Stomach smooth muscle (tissue), 2 donors: ENCODE results near the gene VSIG10.

ENCODE experiments used
- H3K27ac ChIP-seq: one replicate; pipeline ENCODE4 v1.7.0; 2013; ENCODE audit warnings: mild to moderate bottlenecking, low read length, inconsistent platforms
- H3K27me3 ChIP-seq, 2 donors: one replicate each; pipeline ENCODE4 v1.7.0; 2013; ENCODE audit warnings: low read length in 2 of 2; ENCODE audit not compliant: insufficient read depth in 2 of 2, control insufficient read depth in 1 of 2
- H3K36me3 ChIP-seq, 2 donors: one replicate each; pipeline ENCODE4 v1.7.0; 2013; ENCODE audit warnings: low read length in 2 of 2; ENCODE audit not compliant: control insufficient read depth in 2 of 2, insufficient read depth in 2 of 2
- H3K4me1 ChIP-seq: one replicate; pipeline ENCODE4 v1.7.0; 2013; ENCODE audit warnings: low read length; ENCODE audit not compliant: control insufficient read depth, insufficient read depth
- H3K4me3 ChIP-seq, 2 donors: one replicate each; pipeline ENCODE4 v1.7.0; 2013; ENCODE audit warnings: low read length in 2 of 2
- H3K9ac ChIP-seq, 2 donors: one replicate each; pipeline ENCODE4 v1.7.0; 2013; ENCODE audit warnings: low read length in 2 of 2, mild to moderate bottlenecking in 1 of 2
- H3K9me3 ChIP-seq, 2 donors: one replicate each; pipeline ENCODE4 v1.7.0; 2013; ENCODE audit warnings: low read length in 2 of 2; ENCODE audit not compliant: control insufficient read depth in 2 of 2
- donor health status: healthy.
- donor health status: Pancreatic carcinoma.

The VSIG10 gene, protein sequence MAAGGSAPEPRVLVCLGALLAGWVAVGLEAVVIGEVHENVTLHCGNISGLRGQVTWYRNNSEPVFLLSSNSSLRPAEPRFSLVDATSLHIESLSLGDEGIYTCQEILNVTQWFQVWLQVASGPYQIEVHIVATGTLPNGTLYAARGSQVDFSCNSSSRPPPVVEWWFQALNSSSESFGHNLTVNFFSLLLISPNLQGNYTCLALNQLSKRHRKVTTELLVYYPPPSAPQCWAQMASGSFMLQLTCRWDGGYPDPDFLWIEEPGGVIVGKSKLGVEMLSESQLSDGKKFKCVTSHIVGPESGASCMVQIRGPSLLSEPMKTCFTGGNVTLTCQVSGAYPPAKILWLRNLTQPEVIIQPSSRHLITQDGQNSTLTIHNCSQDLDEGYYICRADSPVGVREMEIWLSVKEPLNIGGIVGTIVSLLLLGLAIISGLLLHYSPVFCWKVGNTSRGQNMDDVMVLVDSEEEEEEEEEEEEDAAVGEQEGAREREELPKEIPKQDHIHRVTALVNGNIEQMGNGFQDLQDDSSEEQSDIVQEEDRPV

DNA sequence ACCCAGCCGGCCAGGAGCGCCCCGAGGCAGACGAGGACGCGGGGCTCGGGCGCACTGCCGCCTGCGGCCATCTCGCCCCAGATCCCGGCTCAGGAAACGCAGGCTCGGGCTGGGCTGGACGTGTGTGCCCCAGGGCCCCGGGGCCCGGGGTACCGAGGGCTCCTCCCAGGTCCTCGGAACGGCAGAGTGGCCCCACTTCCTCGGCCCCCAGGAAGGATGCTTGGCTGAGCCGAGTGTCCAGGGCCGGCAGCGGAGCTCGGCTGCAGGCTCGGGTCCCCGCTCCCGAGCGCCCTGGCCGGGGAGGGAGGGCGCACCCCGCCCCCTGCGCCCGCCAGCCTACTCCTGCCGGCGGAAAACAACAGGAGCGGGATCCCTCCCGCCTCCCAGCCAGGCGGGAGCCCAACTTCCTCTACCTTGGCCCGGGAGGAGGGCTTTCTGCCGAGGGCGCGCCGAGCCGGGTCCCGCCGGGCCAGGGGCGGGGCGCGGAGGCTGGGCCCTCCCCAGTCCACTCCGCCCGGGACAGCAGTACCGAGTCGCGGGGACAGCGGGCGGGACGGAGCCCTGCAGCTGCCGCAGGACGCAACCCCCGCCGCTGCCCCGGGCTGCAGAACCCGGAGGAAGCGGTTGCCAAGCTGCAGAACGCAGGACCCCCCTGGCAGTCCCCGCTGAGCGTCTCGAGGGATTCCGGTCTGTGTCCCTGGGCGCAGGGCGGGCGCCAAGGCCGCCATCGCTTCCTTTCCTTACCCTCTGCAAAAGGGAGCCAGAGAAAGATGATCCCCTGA is at the start of gene VSIG10:
TSS of gene VSIG10 (minus strand) at position 411 of the 782 bp plus-strand sequence. CDS start at position 71, 340 bp downstream.
- Histone ChIP-seq H3K9ac (peak within 1 kb of the TSS; percentile 46 to 62), H3K36me3 (no peaks in the 10 kb centered on the region), H3K27me3 (no peaks in the 10 kb centered on the region), H3K9me3 (no peaks in the 10 kb centered on the region), H3K4me3 (peak within 1 kb of the TSS; percentile 75 to 84), H3K4me1 (peaks cover 9% of the 10 kb centered on the region), H3K27ac (peak within 1 kb of the TSS; percentile 18)

DNA sequence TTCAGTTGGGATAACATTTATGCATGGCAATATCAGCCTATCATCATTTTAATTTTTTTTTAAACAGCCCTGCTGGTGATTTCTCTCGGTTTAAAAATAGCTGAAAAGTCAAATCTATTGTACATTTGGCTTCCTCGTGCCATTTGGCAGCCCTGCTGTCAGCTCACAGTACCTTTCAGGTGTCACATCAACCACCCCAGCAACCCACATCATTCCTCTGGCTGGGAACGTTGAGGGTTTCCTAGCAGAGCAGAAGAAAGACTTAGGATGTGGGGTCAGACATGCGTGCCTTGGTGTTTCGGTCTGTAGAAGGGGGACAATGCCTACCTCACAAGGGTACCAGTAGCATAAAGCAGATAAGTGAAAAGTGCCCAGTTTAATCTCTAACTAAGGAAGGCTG is 47.9 kb upstream of the VSIG10 start:
- H3K27ac ChIP-seq, result no peak overlapping the region
- H3K4me1 ChIP-seq, result no peaks in the 10 kb centered on the region
- H3K9me3 ChIP-seq, result no peaks in the 10 kb centered on the region
- no peaks in the 10 kb centered on the region for H3K27me3 ChIP-seq
- peaks cover 14 to 23% of the 10 kb centered on the region in 2 donors for H3K36me3 ChIP-seq
- no peak overlapping the region for H3K4me3 ChIP-seq
- H3K9ac ChIP-seq, result no peak overlapping the region

DNA sequence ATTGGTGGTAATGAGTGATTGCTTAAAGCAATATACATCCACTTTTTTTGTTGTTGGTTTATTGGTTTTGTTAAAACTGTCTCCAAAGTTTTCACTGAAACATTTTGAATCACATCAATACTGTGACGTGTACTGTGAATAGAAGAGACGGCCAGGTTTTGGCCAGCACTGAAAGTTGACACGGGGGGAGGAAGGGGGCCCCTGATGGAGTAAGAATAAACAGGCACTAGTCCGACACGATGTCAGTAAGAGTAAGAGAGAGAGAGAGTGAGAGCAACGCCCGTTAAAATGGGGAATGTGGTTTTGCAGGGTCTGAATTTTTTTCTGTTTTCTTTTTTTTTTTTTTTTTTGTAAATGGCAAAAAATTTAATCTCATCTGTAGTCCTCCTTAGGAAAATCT is 46.8 kb upstream of the VSIG10 start:
- no peaks in the 10 kb centered on the region for H3K27me3 ChIP-seq
- H3K36me3 ChIP-seq, result peaks cover 21 to 27% of the 10 kb centered on the region in 2 donors
- H3K4me3 ChIP-seq, result no peak overlapping the region
- no peaks in the 10 kb centered on the region for H3K9me3 ChIP-seq
- no peak overlapping the region for H3K27ac ChIP-seq
- no peaks in the 10 kb centered on the region for H3K4me1 ChIP-seq
- no peak overlapping the region for H3K9ac ChIP-seq

DNA sequence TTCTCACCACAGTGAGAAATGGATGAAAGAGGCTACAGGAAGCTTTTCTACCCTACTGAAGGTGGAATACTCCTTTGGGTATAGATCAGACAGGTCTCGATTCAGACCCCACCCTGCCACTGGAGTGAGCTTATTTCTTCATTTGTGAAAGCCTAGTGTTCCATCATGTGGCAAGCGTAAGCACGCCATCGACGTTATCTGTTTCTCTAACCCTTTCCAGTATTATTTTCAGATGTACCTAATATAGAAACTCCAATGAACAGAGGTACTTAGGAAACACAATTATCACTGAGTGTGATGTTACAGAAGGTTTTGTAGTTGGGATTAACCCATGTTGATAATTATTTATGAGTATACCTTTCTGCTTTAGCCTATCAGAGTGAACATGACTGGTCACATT is 44.5 kb upstream of the VSIG10 start:
- no peak overlapping the region for H3K9ac ChIP-seq
- H3K4me3 ChIP-seq, result no peak overlapping the region
- H3K9me3 ChIP-seq, result no peaks in the 10 kb centered on the region
- H3K27ac ChIP-seq, result no peak overlapping the region
- no peaks in the 10 kb centered on the region for H3K4me1 ChIP-seq
- H3K36me3 ChIP-seq, result peaks cover 32 to 44% of the 10 kb centered on the region in 2 donors
- no peaks in the 10 kb centered on the region for H3K27me3 ChIP-seq

DNA sequence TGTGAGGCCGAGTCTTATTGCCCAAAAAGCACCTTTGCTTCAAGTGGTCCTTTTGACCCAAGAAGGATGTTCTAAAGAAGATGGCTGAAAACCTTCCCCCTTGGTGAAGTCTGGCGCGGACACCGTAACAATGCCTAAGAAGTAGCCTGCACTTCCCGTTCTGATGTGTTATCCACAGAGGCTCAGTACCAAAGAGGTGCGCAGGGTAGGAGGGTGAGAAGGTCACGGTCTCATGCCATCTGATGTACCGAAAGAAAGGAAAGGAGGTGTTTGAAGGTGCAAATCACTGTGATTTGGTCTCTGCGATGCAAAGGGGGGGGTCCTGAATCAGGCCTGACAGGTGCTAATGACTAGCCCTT is 42.0 kb upstream of the VSIG10 start:
- H3K9me3 ChIP-seq, result no peaks in the 10 kb centered on the region
- H3K27ac ChIP-seq, result no peak overlapping the region
- H3K4me3 ChIP-seq, result no peak overlapping the region
- H3K27me3 ChIP-seq, result no peaks in the 10 kb centered on the region
- H3K4me1 ChIP-seq, result no peaks in the 10 kb centered on the region
- peaks cover 32 to 43% of the 10 kb centered on the region in 2 donors for H3K36me3 ChIP-seq
- H3K9ac ChIP-seq, result no peak overlapping the region

DNA sequence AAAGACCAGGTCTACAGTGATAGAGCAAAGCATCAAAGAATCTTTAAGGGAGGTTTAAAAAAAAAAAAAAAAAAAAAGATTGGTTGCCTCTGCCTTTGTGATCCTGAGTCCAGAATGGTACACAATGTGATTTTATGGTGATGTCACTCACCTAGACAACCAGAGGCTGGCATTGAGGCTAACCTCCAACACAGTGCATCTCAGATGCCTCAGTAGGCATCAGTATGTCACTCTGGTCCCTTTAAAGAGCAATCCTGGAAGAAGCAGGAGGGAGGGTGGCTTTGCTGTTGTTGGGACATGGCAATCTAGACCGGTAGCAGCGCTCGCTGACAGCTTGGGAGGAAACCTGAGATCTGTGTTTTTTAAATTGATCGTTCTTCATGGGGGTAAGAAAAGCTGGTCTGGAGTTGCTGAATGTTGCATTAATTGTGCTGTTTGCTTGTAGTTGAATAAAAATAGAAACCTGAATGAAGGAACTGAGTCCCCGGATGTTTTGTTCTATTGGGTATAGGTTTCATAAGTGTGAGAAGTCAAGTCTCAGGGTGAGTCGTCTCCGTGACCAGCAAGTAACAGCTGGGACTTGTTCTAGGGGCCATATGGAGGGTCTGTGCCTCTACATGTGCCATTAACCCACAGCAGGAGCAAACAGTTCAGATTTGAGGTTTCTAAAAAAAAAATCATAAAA is 41.4 kb upstream of the VSIG10 start:
- Histone ChIP-seq H3K36me3 (peaks cover 37 to 46% of the 10 kb centered on the region in 2 donors), H3K9me3 (no peaks in the 10 kb centered on the region), H3K27ac (no peak overlapping the region), H3K27me3 (no peaks in the 10 kb centered on the region), H3K4me3 (no peak overlapping the region), H3K9ac (no peak overlapping the region), H3K4me1 (no peaks in the 10 kb centered on the region)

DNA sequence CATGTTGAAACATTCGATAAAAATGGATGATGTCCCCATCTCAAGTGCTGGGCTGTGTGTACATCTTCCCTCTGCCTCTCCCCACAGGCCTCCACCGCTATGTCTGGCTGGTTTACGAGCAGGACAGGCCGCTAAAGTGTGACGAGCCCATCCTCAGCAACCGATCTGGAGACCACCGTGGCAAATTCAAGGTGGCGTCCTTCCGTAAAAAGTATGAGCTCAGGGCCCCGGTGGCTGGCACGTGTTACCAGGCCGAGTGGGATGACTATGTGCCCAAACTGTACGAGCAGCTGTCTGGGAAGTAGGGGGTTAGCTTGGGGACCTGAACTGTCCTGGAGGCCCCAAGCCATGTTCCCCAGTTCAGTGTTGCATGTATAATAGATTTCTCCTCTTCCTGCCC is 40.7 kb upstream of the VSIG10 start:
- no peak overlapping the region for H3K9ac ChIP-seq
- peaks cover 44 to 51% of the 10 kb centered on the region in 2 donors for H3K36me3 ChIP-seq
- H3K4me3 ChIP-seq, result no peak overlapping the region
- H3K27ac ChIP-seq, result no peak overlapping the region
- H3K9me3 ChIP-seq, result no peaks in the 10 kb centered on the region
- H3K27me3 ChIP-seq, result no peaks in the 10 kb centered on the region
- H3K4me1 ChIP-seq, result peaks cover 2% of the 10 kb centered on the region

DNA sequence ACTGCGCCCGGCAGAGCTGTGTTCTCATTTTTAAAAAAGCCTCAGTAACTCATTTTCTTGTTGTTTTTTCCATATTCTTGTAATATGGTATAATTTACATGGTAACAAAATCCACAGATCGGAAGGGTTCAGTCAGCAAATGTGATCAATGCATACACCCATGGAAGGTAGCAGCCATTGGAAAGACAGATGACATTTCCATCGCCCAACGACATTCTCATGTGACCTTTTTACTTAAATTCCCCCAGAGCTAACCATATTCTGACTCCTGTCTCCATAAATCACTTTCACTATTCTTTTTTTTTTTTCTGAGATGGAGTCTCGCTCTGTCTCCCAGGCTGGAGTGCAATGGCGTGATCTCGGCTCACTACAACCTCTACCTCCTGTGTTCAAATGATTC is 37.0 kb upstream of the VSIG10 start:
- H3K4me1 ChIP-seq, result peaks cover 15% of the 10 kb centered on the region
- no peak overlapping the region for H3K27ac ChIP-seq
- H3K4me3 ChIP-seq, result no peak overlapping the region
- H3K27me3 ChIP-seq, result no peaks in the 10 kb centered on the region
- H3K9me3 ChIP-seq, result no peaks in the 10 kb centered on the region
- H3K9ac ChIP-seq, result no peak overlapping the region
- H3K36me3 ChIP-seq, result peaks cover 36 to 45% of the 10 kb centered on the region in 2 donors

DNA sequence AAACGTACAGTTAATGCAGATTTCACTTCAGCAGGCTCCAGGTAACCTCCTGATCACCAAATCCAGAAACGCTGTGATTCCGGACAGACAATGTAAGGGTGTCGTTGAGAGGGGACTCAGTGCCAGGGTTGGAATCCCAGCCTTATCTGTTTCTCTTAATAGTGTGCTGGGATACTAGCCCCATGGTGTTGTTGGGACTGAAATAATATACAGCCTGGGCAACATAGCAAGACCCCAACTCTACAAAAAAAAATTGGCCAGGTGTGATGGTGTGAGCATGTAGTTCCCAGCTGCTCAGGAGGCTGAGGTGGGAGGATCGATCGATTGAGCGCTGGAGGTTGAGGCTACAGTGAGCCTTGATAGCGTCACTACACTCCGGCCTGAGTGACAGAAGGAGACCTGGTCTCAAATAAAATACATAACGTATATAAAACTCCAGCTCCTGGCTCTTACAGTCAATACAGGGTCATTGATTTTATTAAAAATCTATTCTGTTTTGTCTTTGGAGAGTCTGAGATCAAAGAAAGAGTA is 33.4 kb upstream of the VSIG10 start:
- no peaks in the 10 kb centered on the region for H3K27me3 ChIP-seq
- peak overlapping the region; percentile 90 to 95 for H3K9ac ChIP-seq
- H3K4me3 ChIP-seq, result peak overlapping the region; percentile 90 to 97
- H3K9me3 ChIP-seq, result no peaks in the 10 kb centered on the region
- H3K27ac ChIP-seq, result peak overlapping the region; percentile 83
- peaks cover 19 to 23% of the 10 kb centered on the region in 2 donors for H3K36me3 ChIP-seq
- peaks cover 15% of the 10 kb centered on the region for H3K4me1 ChIP-seq

DNA sequence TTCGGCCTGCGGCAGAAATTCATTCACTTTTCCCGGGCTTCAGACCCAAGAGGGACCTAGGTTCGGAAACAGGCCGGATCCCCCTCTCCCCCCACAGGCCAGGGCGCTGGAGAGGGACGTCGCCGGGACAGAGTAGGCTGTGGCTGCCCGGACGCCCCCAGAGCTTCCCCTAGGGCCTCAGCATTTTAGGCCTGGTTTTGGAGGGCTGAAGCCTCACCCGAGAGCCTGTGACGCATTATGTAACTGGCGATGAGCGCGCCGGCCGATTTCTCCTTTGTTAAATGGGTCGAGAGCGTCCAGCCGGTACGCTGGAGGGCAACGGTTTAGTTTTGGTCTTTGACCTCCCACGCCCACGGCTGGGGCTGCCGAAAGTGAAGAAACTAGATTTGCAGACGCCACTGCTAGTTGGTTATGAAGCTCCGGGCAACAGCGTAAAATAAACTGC is 32.8 kb upstream of the VSIG10 start:
- peak overlapping the region; percentile 83 for H3K27ac ChIP-seq
- no peaks in the 10 kb centered on the region for H3K9me3 ChIP-seq
- H3K4me1 ChIP-seq, result peaks cover 15% of the 10 kb centered on the region
- H3K4me3 ChIP-seq, result peak overlapping the region; percentile 90 to 97
- H3K9ac ChIP-seq, result peak overlapping the region; percentile 90 to 95
- no peaks in the 10 kb centered on the region for H3K27me3 ChIP-seq
- peaks cover 16 to 21% of the 10 kb centered on the region in 2 donors for H3K36me3 ChIP-seq
